GM12873 (cell line): ENCODE measurements around the gene OR51F1.

ENCODE experiments used
- TF ChIP-seq, protein P1 (sequence below): IDR thresholded peaks from 2 replicates; pipeline ENCODE4 v1.5.1; 2012; ENCODE audit warnings: low read depth, mild to moderate bottlenecking, moderate library complexity, low read length, control low read depth; ENCODE audit not compliant: insufficient read depth; ENCODE audit errors: missing control alignments

Gene OR51F1

DNA sequence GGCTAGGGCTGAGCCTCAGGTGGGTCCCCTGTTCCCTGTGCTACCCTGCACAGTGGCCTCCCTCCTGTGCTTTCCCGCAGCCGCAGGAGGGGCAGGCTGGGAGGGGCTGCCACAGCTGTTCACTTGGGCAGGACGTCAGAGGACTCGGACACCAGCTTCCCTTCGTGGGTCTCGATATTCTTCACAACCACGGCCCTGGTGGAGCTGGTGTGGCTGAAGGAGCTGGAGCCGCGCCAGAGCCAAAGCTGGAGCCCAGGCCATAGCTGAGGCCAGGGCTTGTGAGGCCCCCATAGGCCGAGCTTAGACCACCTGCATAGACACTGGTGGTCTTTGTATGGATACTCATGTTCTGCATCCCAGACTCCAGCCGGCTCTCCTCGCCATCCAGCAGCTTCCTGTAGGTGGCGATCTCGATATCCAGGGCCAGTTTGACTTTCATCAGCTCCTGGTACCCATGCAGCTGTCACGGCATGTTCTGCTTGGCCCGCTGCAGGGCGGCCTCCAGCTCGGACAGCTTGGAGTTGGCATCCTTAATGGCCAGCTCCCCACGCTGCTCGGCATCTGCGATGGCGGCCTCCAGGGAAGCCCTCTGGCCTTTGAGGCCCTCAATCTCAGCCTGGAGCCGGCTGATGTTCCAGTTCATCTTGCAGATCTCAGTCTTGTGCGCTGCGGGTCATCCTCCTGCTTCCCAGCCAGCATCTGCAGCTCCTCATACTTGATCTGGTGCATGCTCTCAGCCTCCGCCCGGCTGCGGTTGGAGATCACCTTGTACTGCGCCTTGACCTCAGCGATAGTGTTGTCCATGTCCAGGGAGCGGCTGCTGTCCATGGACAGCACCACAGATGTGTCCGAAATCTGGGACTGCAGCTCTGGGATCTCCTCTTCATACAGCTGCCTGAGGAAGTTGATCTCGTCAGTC is 46.9 kb downstream of the OR51F1 start:
- TF ChIP-seq, protein P1, sequence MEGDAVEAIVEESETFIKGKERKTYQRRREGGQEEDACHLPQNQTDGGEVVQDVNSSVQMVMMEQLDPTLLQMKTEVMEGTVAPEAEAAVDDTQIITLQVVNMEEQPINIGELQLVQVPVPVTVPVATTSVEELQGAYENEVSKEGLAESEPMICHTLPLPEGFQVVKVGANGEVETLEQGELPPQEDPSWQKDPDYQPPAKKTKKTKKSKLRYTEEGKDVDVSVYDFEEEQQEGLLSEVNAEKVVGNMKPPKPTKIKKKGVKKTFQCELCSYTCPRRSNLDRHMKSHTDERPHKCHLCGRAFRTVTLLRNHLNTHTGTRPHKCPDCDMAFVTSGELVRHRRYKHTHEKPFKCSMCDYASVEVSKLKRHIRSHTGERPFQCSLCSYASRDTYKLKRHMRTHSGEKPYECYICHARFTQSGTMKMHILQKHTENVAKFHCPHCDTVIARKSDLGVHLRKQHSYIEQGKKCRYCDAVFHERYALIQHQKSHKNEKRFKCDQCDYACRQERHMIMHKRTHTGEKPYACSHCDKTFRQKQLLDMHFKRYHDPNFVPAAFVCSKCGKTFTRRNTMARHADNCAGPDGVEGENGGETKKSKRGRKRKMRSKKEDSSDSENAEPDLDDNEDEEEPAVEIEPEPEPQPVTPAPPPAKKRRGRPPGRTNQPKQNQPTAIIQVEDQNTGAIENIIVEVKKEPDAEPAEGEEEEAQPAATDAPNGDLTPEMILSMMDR = peak; percentile 23
